HT-29 (cell line): ENCODE measurements around the gene ENC1. TPM values are rescaled to one million over a fixed set of nuclear protein-coding genes. Genes with fewer than 3 reads are reported as not detected.

ENCODE experiments used
- DNase-seq: peaks from one replicate; pipeline ENCODE4 v3.0.0-alpha.2; 2015; ENCODE audit warnings: low spot score
- total RNA-seq: library from RNA; depleted of rRNA; stranded (reverse); fragments of >200 nt; shearing (Covaris generic); gene quantifications from 2 replicates; pipeline ENCODE4 v1.2.3, GENCODE V29; 2014

The ENC1 gene
- total RNA-seq, 1 experiment from 2014 or later: 397 TPM

DNA sequence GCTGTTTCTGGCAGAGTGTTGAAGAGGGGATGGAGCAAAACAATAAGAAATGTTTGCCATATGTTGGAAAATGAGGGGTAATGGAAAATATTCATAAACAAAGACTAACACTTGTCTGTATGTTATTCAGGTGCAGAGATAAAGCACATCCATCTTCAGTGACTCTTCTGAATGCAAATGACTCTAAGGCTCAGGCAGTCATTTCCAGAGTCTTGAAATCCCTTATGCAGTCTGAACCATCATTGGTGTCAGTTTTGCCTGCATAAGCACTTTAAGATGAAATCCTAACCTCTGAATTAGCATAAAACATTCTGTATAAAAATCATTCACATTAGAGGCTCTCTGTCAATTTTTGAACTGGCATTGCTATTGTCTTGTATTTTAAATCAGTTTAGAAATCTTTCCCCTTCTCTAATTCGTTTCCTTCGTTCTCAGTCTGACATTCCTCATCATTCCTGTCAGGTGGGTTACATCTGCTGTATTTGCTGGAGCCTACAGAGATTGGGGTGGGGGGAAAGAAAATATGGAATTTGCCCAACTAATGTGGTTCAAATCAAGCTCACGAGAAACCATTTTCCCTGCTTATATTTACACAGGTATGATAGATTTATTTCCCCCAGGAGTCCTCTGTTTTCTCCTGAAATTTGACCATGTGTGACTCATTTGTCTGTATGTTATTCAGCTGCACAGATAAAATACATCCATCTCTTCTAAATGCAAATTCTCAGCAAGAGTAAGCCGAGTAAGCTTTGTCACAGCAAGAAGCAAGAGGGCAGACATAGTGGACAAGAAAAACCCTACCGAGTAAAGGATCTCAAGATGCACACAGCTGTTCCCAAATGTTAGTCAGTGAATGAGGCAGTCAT is 31.6 kb downstream of the ENC1 start:
- no peak for DNase-seq

DNA sequence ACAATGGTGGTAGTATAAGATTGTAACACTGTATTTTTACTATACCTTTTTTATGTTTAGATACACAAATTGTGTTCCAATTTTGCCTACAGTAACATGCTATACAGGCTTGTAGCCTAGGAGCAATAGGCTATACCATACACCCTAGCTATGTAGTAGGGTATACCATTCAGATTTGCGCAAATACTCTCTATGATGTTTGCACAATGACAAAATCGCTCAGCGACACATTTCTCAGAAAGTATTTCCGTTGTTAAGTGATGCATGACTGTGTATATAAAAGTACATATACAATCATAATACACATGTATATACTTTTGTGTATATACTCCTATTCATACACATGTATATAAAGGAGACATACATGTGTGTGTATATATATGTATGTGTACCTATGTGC is 34.8 kb downstream of the ENC1 start:
- DNase-seq: no peak

DNA sequence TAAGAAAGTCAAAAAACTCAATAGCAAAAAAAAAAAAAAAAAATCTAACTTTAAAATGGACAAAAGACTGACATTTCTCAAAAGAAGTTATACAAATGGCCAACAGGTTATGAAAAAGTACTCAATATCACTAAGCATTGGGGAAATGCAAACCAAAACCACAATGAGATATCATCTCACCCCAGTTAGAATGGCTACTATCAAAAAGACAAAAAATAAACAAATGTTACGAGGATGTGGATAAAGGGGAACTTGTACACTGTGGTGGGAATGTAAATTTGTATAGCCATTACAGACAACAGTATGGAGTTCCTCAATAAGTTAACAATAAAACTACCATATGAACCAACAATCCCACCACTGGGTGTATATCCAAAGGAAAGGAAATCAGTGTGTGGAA is 37.2 kb downstream of the ENC1 start:
- no peak for DNase-seq

DNA sequence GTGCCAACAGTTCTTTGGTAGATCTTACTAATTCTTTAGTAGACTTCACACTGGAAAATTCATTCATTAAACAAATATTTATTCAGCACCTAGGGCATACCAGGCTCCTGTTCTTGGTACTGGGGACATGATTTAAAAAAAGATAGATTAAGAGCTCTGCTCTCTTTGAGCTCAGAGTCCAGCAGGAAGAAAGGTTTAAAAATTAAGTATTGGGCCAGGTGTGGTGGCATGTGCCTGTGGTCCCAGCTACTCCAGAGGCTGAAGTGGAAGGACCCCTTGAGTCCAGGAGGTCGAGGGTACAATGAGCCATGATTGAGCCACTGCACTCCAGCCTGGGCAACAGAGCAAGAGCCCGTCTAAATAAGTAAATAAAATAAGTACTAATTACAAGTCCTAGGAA is 41.4 kb downstream of the ENC1 start:
- DNase-seq: no peak

DNA sequence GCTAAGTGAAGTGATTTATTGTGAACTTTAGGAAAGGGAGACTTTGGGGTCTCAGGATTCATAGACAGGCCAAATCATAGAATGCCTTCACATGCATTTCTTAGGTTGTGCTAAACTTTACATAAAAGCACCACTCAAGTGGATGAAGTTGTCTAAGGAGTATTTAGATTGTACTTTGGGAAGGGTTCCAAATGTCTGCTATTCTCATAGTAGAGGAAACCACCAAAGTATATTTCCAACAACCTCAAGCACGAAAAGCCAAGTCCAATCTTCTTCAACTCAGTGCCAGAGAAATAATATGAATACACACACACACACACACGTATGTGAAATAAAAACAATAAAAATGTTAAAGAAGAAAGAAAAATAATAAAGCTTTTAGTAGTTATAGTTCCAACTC is 41.8 kb downstream of the ENC1 start:
- DNase-seq: no peak

DNA sequence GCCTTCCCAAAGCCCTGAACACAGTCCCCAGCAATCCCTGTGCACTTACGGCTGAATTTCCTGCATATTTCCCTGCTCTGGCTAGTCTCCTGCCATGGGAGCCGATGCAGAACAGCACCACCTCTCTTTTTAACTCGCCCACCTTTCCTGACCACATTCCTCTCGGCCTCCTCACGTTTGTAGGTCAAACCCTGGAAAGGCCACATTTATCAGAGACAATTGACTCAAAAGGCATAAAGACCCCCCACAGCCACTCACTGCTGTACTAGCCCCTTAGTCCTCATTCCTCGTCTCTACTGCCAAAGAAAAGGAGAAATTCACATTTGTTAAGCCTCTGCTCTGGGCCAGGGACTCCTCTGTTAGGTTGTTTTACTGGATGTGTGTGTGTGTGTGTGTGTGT is 43.6 kb downstream of the ENC1 start:
- DNase-seq: no peak

DNA sequence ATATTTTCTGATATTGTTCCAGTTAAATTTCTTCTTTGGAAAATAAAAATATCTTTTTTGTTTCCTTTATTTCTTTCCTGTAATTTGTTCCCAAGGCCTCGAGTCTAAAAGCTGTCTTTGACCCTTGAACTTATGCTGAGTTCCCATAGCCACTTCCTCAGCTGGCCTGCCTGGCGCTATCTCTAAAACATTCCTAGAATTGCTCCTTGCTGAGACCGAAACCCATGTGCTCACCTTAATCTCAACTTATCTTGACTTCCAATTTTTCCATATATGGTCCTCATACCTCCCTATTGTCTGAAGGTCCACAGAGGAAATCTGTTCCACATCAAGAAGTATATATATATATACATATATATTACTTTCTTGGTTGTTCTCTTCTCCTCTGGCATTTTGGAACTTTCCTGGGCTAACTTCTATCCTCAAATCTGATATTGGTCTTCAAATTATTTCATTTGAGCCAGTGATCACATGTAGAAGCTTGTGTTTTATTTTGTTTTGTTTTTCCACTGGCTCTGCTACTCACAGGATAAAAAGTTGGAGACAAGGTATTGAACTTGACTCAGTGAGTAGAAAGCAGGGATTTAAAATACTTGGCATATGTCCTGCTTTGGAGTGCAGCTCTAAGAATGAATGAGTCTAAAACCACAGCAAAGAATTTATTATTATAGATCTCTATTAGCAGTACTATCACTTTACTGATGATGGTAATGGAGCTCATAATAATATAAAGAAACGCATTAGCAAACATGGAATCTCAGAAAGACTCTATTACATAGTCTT is 45.2 kb downstream of the ENC1 start:
- DNase-seq: peak; percentile 67

DNA sequence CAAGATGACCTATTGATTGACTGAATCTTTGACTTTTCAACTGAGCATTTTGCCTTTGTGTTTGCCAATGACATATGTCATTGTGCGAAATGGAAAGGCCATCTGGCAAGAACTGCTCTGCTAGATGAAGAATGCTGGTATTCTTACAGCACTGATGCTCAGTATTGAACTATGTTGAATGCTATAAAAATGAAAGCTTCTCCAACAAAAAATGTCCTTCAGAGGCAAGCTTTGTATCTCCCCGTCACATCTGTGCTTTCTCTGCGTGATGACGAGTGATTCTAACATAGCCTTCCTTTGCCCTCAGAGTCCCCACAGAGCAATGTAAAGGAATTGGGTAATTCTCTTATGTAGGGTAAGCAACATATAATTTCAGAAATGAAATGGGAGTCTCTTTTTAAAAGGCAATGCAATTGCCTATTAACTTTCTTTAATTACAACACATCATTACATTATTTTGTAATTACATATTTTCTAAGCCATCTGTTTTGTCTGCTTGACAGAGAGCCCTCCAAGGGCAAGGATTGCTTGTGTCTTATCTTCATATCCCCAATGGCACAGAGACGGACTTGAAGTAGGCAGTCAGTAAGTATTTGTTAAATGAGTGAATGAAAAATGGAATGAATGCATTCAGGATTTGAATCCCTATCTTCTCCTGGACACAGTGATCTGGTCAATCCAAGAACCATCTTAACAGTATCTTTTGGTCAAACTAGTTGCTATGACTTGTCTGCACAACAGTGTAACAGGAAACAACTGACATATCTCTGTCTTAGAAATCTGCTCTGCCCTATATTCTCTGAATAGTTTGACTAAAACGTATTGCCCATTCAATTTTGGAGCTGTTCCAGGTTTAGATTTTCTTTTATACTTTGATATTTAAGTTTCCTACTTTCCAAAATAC is 46.1 kb downstream of the ENC1 start:
- peak; percentile 50 for DNase-seq

DNA sequence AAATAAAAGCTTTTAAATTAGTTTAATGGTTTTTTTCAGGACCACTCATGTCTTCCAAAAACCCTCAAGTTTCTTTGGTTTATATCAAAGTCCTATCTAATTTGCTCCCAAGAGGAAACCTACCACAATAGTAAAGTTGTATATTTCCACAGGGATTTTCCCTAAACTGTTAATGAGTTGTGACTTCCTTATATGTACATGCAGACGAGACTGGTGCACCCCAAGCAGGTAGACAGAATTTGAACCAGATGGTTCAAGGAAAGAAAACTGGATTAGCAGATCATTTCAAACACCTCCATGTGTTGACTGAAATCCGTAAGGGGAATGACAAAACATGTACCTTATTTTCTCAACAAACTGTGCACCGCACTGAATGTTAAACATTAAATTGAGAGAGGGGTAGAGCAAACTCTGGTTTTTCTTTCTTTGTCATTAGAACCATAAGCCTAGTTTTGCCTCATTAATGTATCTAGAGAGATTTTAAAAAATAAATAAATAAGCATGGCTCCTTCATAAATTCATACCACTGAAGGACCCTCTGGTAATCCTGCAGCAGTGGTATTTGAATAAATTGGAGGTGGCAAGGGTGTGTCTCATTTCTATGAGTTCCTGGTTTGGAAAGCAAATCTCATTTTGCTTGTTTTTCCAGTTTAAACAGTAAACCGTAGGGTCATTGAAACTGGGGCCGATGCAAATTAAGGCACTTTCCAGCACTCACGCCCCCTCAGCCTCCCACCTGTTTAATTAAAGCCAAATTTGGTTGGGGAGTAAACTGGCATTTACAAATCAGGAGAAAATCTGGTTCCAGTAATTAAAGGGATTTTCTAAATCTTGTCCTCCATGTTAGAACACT is 51.1 kb downstream of the ENC1 start:
- DNase-seq: peak; percentile 14

DNA sequence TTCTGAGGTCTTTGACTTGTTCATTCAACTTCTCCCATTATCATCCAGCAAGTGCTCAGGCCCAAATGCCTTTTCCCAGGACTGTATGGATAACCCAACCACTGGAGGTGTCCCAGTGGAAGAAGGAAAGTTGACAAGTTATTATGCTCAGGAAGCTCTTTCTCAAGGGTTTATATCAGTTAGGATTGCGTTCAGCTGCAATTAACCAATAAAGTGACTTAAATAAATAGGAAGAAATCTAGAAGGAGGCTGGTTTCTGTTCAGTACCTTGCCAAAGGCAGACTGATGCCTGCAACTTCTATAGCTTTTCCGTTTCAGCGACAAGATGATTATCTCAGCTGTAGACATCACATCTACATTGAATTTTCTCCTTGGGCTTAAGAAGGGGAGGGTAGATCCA is 52.1 kb downstream of the ENC1 start:
- no peak for DNase-seq

DNA sequence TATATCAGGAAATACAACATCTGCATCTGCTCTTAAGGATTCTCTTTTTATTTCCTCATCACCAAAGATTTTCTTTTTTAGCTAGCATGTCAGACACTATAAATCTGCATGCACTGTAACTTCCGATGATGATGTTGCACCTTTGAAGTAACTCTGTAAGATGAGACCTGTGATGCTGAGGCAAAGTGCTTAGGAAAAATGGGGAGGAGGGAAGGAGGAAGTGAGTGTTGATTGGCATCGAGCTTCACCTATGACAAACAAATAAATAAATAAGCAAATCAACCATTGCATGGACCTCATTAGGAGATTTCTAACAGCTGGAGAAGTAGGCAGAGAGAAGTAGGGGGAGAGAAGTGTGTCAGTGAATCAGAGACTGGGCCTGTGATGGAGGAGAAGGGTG is 52.6 kb downstream of the ENC1 start:
- DNase-seq: no peak

DNA sequence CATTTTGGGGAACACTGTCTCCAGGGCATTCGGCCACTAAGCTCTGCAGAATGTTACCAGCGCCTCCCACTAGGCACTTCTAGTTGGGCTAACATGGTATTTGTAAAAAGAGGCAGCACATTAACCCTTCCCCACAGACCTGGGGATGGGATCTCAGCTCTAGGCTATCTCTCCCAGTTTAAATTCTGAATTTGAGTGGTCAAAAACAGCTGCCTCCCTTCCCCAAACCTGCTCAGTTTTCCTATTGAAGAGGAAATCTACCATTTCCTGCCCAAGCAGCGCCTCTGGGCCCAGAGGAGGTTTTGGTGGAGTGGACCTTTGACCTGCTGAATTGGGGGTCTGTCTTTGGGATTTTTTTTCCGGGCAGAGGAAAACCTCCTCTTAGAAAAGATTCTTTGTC is 53.2 kb downstream of the ENC1 start:
- DNase-seq: no peak

DNA sequence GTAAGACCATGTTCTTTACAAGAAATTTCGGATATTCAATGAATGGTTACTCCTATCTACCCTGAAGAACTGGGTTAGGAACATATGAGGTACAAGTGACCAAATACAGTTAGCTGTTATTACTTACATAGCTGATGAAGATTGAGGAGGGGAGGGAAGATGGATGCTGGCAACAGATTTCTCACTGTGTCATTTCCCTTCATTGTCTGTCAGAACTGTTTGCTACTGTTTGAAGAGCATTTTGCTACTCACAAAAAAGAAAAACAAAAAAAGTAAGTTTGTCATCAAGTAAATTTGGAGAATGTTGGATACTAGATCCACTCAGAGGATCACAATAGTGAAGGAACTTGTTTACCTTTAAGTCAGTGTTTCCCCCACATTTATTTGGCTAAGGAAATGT is 53.7 kb downstream of the ENC1 start:
- DNase-seq: no peak

DNA sequence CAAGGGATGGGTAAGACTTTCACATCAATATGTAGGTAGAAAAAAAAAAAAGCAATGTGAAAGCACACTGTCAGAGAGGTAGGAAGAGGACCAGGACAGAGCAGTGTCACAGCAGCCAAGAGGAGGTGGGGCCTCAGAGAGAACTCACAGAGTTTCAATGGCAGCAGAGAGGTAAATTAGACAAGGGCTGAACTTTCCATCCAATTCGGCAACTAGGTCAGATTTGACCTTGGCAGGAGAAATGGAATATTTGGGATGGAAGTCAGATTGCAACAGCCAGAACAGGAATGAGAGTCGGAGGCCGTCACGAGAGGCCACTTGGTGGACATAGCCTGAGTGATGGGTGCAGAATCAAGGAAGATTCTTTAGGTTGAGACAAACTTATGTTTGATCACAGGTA is 57.7 kb downstream of the ENC1 start:
- DNase-seq: no peak

DNA sequence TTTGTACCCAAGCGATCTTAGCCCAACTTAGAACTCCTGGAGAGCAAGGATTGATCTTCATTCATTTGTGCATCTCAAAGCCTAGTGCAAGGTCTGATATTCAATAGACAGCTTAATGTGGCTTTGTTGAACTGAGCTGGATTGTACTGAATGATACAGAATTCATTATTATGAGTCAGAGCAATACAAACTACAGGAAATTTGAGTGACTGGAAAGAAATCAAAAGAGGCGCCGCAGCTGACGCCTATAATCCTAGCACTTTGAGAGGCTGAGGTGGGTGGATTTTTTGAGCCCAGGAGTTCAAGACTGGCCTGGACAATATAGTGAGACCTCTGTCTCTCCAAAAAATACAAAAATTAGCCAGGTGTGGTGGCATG is 58.6 kb downstream of the ENC1 start:
- peak; percentile 78 for DNase-seq

DNA sequence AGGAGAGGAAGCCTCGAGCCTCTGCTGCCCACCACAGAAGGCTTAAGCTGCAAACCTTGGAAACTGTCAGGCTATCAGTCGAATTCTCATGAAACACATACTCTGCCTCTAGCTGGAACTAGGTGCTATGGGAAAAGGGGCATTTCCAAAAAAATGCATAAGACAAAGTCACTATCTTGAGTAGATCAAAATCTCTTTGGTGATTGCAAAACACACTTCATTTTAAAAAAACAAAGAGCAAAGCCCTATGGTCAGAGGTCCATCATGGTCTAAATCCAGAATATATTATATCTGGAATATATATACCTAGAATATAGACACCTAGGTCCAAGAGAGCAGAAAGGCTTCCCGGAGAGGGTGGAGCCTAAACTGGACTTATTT is 59.8 kb downstream of the ENC1 start:
- DNase-seq: no peak

DNA sequence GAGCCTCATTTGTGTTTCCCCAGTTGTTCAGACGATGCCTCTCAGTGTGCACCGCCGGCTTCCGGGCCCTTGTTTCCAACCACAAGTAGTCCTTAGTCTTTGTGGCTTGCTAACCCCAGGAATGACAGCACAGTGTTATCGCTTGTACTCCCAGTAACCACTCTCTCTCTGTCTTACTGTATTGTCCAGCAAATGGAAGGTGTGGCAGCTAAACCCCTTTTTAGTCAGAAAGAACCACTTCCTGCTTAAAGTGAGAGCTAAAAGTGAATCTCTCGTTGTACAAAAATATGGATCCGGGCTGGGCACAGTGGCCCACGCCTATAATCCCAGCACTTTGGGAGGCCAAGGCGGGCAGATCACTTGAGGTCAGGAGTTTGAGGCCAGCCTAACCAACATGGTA is 61.3 kb downstream of the ENC1 start:
- no peak for DNase-seq

DNA sequence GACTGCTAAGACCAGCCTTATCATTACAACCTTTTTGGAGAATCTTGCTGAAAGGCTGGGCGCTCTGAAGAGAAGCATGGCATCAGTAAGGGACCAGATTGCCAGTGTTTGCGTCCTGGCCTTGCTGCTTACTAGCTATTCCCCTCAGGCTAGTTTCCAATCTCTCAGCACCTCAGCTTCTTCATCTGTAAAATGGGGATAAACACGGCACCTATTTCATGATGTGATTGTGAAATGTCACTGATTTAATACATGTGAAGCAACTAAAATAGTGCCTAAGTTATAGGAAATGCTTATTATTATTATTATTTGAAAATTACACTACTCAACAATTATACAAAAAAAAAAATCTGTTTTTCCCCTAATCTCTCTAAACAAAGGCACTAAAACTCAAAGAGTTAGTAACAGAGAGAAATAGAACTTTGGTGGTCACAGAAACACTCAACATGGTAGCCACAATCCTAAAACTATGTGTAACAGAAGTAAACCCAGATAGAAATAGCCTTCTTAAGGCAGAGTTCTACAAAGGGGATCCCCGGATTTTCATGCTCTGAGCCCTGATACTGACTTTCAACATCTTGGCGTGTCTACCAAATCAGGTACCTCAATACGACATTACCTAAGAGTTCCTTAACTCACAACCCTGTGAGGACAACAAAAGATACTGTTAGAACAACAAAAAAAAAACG is 62.0 kb downstream of the ENC1 start:
- no peak for DNase-seq
